Loucy (cell line): ENCODE data around the gene FBXO31.

Experiments
- H2AFZ ChIP-seq: fragments of 200-600 bp; sonication (generic); 2 replicates; pipeline ENCODE4 v1.6.0; 2016; ENCODE audit warnings: antibody characterized with exemption, mild to moderate bottlenecking, low read length, moderate library complexity
- H3F3A ChIP-seq: fragments of 200-600 bp; 2 replicates; pipeline ENCODE4 v1.6.0; 2016; ENCODE audit warnings: antibody characterized with exemption, low read depth, mild to moderate bottlenecking
- H3K27me3 ChIP-seq: fragments of 200-600 bp; sonication (generic); 2 replicates; pipeline ENCODE4 v1.6.1; 2014; ENCODE audit warnings: low read length, mild to moderate bottlenecking; ENCODE audit not compliant: insufficient read depth, poor library complexity, severe bottlenecking
- H3K36me3 ChIP-seq: fragments of 200-600 bp; sonication (generic); 2 replicates; pipeline ENCODE4 v1.6.1; 2016; ENCODE audit warnings: low read length; ENCODE audit not compliant: insufficient read depth
- H3K4me1 ChIP-seq: fragments of 200-600 bp; sonication (generic); 2 replicates; pipeline ENCODE4 v1.5.1; 2014; ENCODE audit warnings: low read length, mild to moderate bottlenecking; ENCODE audit not compliant: insufficient read depth, poor library complexity, severe bottlenecking
- H3K4me2 ChIP-seq: fragments of 200-600 bp; sonication (generic); 2 replicates; pipeline ENCODE4 v1.6.0; 2014; ENCODE audit warnings: antibody characterized with exemption, low read length, low read depth, mild to moderate bottlenecking; ENCODE audit not compliant: poor library complexity, severe bottlenecking
- H3K4me3 ChIP-seq: fragments of 200-600 bp; sonication (generic); 2 replicates; pipeline ENCODE4 v1.5.1; 2014; ENCODE audit warnings: low read length, mild to moderate bottlenecking, mixed read lengths; ENCODE audit not compliant: poor library complexity, severe bottlenecking
- H3K79me2 ChIP-seq: fragments of 200-600 bp; sonication (generic); 2 replicates; pipeline ENCODE4 v1.6.1; 2014; ENCODE audit warnings: low read length; ENCODE audit not compliant: insufficient read depth
- H3K9ac ChIP-seq: fragments of 200-600 bp; sonication (generic); 2 replicates; pipeline ENCODE4 v1.6.0; 2014; ENCODE audit warnings: mild to moderate bottlenecking, low read depth, low read length, moderate library complexity; ENCODE audit not compliant: poor library complexity, severe bottlenecking
- H3K9me2 ChIP-seq: fragments of 200-600 bp; sonication (generic); replicated peaks from 2 replicates; pipeline ENCODE4 v1.6.1; 2016; ENCODE audit warnings: low read depth, low read length, mixed read lengths
- H3K9me3 ChIP-seq: fragments of 200-600 bp; sonication (generic); 2 replicates; pipeline ENCODE4 v1.6.1; 2014; ENCODE audit warnings: mild to moderate bottlenecking, antibody characterized with exemption, low read length, low read depth; ENCODE audit not compliant: insufficient read depth
- H4K20me1 ChIP-seq: fragments of 200-600 bp; sonication (generic); 2 replicates; pipeline ENCODE4 v1.6.0; 2014; ENCODE audit warnings: antibody characterized with exemption, low read length, mild to moderate bottlenecking; ENCODE audit not compliant: insufficient read depth, poor library complexity, severe bottlenecking
- EZH2phosphoT487 ChIP-seq: fragments of 200-600 bp; IDR thresholded peaks from 2 replicates; pipeline ENCODE4 v1.6.1; 2018; ENCODE audit warnings: antibody characterized with exemption, mild to moderate bottlenecking, moderate library complexity, borderline replicate concordance
- TF ChIP-seq, protein P1 (sequence below): fragments of 200-600 bp; sonication (generic); conservative IDR thresholded peaks from 2 replicates; pipeline ENCODE4 v1.5.1; 2014; ENCODE audit warnings: mild to moderate bottlenecking, antibody characterized with exemption, low read length

Gene FBXO31

DNA sequence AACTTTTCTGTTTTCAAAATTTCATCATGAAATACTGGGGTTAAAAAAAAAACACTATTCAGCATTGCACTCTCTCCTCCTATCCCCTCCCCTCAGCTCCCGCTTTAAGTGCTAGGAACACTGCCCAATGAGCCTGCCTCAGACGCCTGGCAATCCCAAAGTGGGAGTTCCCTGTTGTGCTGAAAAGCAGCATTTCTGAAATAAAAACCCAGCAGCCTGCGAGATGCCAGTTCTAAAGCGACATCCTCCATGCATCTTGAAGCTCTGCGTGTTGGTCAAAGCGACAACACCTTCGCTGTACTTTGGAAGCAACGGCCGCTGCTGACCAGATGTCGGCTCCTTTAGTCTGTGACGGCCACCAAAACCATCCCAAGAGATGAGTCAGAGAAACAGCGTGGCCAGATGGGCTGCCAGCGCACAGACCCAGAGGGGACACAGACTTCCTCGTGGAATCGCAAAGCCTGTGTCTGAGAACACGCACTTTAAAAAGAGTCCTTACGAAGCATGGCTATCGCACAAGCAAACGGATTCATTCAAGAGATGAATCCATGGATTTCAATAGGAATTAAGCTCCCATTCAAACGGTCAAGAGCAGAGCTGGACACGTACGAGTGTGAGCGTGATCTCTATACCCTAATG lies 32.8 kb downstream of the FBXO31 start:
- Histone ChIP-seq H2AFZ (no peak overlapping the region), H3K79me2 (no peaks in the 10 kb centered on the region)

DNA sequence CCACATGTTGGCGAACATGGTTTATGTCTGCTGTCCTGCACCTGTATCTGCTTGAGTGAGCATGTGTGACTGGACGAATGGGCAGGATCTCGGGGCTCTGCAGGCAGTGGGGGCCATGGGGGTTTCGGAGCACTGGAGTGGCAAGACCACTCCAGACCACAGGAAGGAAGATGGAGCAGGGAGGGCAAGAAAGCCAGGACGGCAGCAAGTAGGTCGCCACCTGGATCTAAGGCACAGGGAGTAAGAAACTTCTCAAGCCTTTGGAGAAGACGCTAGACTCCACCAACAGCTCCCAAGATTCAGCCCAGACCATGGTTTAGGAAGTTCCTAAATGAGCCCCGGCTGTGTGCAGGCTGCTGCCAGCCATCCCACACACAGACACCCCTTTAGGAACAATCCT lies 33.5 kb downstream of the FBXO31 start:
- TF ChIP-seq EZH2phosphoT487 = no peak
- TF ChIP-seq, protein P1, sequence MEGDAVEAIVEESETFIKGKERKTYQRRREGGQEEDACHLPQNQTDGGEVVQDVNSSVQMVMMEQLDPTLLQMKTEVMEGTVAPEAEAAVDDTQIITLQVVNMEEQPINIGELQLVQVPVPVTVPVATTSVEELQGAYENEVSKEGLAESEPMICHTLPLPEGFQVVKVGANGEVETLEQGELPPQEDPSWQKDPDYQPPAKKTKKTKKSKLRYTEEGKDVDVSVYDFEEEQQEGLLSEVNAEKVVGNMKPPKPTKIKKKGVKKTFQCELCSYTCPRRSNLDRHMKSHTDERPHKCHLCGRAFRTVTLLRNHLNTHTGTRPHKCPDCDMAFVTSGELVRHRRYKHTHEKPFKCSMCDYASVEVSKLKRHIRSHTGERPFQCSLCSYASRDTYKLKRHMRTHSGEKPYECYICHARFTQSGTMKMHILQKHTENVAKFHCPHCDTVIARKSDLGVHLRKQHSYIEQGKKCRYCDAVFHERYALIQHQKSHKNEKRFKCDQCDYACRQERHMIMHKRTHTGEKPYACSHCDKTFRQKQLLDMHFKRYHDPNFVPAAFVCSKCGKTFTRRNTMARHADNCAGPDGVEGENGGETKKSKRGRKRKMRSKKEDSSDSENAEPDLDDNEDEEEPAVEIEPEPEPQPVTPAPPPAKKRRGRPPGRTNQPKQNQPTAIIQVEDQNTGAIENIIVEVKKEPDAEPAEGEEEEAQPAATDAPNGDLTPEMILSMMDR = no peak
- Histone ChIP-seq H3K4me2 (no peak overlapping the region), H3K79me2 (no peaks in the 10 kb centered on the region), H2AFZ (no peak overlapping the region), H3K36me3 (peaks cover 11% of the 10 kb centered on the region; the same call in 1 of the 2 replicates), H3F3A (no peaks in the 10 kb centered on the region), H3K9ac (no peak overlapping the region), H3K27me3 (no peaks in the 10 kb centered on the region), H3K9me2 (no peaks in the 10 kb centered on the region), H4K20me1 (no peaks in the 10 kb centered on the region), H3K4me3 (no peak overlapping the region), H3K9me3 (no peaks in the 10 kb centered on the region), H3K4me1 (no peaks in the 10 kb centered on the region)

More for the DNA sequence above, 32.8 kb downstream of the FBXO31 start:
- TF ChIP-seq EZH2phosphoT487 = no peak
- TF ChIP-seq, protein P1 = no peak
- no peaks in the 10 kb centered on the region for H3K9me2 ChIP-seq
- H3K4me1 ChIP-seq = no peaks in the 10 kb centered on the region
- H3K9ac ChIP-seq = no peak overlapping the region
- no peaks in the 10 kb centered on the region for H4K20me1 ChIP-seq
- H3K27me3 ChIP-seq = no peaks in the 10 kb centered on the region
- no peaks in the 10 kb centered on the region for H3K9me3 ChIP-seq
- no peak overlapping the region for H3K4me3 ChIP-seq
- H3F3A ChIP-seq = no peaks in the 10 kb centered on the region
- no peak overlapping the region for H3K4me2 ChIP-seq
- peaks cover 11% of the 10 kb centered on the region; the same call in 1 of the 2 replicates for H3K36me3 ChIP-seq

DNA sequence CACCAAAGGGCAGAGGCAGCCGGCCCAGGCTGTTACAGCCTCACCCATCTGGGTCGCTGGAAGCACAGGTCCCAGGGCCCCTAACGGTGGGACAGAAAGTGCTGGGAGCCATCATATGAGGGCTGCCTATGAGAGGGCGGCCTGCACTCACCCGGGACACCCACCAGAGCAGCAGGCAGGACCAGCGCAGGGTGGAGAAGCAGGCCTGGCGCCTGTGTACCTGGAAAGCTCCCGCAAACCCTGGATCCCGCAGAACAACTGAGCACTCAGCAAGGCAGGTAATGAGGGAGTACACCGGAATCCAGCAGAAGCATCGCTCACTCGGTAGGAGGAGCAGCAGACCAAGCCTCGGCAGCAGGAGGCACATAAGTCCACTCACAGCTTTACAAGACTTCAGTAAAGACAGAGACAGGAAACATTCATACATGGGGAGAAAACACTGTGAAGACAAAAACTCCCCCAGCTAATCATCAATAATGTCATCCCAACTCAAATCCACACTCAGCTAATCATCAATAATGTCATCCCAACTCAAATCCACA lies 34.9 kb downstream of the FBXO31 start:
- Histone ChIP-seq H3K4me2 (no peak overlapping the region), H3K4me1 (no peaks in the 10 kb centered on the region), H3K9ac (no peak overlapping the region), H3K79me2 (no peaks in the 10 kb centered on the region), H3K27me3 (no peaks in the 10 kb centered on the region), H2AFZ (no peak overlapping the region), H4K20me1 (no peaks in the 10 kb centered on the region), H3K9me2 (no peaks in the 10 kb centered on the region), H3K9me3 (no peaks in the 10 kb centered on the region), H3F3A (no peaks in the 10 kb centered on the region), H3K4me3 (no peak overlapping the region), H3K36me3 (peaks cover 11% of the 10 kb centered on the region; the same call in 1 of the 2 replicates)
- TF ChIP-seq, protein P1 = no peak
- no peak for TF ChIP-seq EZH2phosphoT487
